GM19463 (cell line): Measurements from ENCODE around the gene C11orf91.
"Not testable (repeated sequence)": the region's sequence is repeated elsewhere in the genome, so short reads cannot be mapped to it uniquely, and the experiment has no call there.

Experiments used
- ATAC-seq: cut with Tn5 transposase; IDR thresholded peaks from one replicate; pipeline ENCODE4 v1.9.1; 2021; ENCODE audit warnings: mild to moderate bottlenecking, moderate library complexity; ENCODE audit not compliant: unreplicated experiment

The C11orf91 gene, protein sequence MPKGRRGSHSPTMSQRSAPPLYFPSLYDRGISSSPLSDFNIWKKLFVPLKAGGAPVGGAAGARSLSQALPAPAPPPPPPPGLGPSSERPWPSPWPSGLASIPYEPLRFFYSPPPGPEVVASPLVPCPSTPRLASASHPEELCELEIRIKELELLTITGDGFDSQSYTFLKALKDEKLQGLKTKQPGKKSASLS

DNA sequence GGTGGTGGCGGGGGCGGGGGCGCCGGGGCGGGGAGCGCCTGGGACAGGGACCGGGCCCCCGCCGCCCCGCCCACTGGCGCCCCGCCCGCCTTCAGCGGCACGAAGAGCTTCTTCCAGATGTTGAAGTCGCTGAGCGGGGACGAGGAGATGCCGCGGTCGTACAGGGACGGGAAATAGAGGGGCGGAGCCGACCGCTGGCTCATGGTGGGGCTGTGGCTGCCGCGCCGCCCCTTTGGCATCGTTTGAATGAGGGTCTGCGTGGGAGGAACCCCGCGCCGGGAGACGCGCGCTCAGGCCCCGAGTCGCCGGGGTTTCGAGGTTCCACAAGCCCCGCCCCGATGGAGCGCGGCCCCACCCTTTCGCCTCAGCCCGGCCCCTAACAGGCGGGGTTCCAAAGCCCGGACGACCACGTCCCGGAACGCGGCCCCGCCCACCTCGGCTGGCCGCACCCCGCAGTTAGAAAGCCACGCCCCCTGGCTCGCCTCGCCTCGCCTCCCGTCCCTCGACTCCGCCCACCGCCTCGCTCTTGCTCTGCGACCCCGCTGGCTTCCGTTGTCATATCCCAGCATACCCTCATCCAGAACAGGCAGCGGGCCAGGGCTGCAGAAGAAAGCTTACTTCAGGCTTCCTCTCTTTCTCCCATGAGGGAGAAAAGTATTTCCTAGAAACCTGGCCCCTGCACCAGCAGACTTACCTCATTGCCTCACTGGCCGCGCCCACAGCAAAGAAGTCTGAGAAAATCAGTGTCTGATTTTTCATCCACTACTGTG is at the start of gene C11orf91:
TSS of gene C11orf91 (minus strand) at position 325 of the 770 bp plus-strand sequence. CDS start at position 239, 86 bp downstream.
- peak; percentile 89 for ATAC-seq

DNA sequence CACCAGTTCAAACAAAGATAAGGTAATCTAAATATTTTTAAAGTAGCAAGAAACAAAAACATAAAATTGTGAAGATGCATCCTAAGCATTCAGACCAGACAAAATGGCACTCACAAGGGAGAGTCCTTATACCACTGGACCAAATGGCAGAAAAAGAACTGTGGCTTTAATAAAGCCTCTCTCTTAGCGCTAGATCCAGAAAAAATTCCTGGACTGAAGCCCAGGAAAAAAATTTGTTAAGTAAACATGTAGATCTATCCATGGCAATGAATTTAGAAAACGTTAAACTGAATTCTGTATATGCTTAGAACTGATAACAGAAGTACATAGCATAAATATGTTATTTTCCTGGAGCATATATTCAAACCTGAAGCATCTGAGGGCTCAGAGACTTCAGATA is 47.4 kb upstream of the C11orf91 start:
- ATAC-seq: no peak

DNA sequence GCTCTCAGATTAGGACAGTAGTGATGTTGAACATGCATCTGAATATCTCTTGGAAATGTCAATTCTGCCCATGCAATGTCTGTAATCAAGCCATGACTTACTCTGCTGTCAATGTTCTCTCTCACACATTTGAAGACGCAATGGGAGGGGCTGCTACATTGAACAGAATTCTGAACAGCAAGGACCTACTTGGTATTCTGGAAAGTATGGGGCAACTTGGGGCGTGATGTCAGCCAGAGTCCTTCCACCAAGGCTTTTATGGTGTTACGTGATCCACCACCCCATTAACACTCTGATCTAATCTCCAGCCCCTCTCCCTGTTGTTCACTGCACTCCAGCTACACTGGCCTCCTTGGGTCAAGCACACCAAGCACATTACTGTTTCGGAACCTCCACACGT is 42.7 kb upstream of the C11orf91 start:
- no peak for ATAC-seq

DNA sequence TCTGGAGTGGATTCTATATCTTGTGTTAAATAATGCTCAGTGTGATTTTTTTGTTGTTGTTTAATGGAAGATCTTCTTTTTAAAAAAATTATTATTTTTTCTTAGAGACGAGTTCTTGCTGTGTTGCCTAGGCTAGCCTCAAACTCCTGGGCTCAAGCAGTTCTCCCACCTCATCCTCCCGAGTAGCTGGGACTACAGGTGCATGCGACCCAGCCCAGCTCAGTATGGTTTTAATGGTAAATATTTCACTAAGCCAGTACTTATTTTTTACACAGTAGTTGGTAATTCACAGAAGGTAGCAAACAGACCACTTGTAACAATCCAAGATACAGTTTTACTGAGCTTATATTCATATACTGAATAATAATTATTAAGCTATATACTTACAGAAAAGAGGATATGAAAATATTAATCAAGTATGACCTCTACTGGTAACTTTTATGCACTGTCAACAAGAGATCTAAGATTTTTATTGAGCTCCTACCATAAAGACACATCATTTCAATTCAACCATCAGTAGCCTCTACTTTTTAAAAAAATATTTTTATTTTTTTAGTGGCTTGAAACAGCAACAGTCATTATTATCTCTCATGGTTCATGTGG is 41.7 kb upstream of the C11orf91 start:
- no peak for ATAC-seq

DNA sequence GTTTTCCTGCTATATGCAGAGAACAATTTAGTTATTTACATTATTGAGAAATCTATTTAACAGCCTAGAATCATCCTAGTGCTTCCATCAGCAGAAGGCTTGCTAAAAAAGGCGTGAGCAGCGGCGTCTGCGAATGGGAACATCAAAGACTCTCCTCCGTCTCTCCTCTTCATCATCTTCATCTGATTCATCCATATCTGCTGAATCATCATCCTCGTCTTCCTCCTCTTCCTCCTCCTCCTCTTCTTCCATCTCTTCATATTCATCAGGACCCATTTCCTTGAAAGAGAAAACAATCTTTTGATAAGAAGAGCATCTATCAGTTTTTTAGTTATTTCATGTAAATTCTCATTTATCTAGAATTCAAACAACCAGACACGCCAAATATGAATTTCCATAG is 41.2 kb upstream of the C11orf91 start:
- ATAC-seq: no peak

DNA sequence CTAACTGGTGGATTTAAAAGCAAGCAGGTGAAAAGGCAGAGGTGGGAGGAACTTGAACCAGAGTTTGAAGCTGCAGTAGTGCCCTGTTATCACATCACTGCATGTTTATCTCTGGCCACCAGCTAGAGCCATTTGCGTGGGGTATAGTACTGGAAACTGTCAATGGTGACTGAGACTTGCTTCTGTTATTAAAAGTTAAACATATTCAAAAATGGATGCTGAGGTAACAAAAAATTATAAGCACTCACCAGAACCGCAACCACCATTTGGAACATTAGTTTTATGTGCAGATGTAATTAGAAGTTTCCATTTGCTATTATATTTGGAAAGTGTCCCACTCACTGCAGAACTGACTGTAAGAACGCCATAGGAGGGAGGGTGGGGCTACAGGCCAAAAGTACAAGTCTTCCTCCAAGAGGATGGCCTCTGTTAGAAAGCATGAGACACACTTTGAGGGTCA is 36.8 kb upstream of the C11orf91 start:
- no peak for ATAC-seq

DNA sequence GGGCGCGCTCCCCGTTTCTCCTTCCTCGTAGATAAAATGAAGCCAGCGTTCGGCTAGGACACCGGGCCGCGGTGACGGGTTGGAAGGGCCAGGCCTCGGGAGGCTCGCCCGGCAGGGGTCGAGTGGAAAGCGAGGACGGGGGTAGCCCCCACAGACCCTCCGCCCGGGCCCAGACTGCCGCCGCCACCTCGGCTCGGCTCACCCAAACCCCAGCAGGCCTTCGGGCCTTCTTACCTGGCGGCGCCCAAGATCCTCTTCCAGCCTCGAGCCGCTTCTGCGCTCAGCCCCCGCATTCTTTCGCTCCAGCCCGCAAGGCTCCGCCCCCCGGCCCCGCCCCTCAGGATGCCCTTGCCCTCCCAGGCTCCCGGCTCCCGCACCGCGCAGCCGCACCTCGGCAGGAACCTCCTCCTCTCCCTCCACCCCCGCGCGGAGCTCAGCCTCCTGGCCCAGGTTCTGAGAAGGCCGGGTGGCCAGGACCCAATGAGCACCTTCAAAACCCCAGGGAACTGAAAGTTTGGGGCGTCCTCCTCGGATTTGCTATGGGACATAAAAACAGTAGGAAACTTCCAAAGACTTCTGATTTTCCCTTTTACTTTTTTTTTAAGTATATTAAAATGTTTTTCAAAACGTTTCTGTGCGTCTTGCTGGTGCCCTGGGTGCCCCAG is 35.7 kb upstream of the C11orf91 start, which contains the start of gene CD59:
TSS of gene CD59 (minus strand) at position 276 of the 665 bp plus-strand sequence. CDS start 13,978 bp downstream, outside the sequence.
- ATAC-seq: peak; percentile 55

DNA sequence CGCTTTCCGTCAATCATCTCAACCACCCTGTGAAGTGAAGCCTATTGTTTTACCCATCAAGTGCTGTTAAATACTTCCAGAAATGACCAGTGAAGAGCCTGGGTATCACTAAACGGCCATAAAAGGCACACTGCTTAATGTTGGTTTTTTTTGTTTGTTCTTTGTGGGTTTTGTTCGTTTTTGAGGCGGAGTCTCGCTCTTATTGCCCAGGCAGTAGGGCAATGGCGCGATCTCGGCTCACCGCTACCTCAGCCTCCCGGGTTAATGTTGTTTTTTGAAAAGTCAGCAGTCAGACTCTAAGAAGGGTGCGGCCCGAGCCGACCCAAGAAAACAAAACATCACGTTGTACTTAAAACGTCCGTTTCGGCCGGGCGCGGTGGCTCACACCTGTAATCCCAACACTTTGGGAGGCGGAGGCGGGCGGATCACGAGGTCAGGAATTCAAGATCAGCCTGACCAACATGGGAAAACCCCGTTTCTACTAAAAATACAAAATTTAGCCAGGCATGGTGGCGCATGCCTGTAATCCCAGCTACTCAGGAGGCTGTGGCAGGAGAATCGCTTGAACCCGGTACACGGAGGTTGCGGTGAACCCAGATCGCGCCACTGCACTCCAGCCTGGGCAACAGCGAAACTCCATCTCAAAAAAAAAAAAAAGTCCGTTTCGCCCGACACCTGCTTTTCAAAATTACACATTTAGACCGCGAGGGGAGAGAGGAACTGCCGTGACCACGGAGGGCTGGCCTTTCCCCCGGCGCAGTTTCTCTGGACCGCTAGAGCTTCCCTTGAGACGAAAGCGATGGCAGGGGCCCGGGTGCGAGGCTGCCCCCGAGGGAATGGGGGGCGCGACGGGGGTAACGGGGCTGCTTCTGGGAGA is 34.9 kb upstream of the C11orf91 start:
- peak; percentile 46 for ATAC-seq

DNA sequence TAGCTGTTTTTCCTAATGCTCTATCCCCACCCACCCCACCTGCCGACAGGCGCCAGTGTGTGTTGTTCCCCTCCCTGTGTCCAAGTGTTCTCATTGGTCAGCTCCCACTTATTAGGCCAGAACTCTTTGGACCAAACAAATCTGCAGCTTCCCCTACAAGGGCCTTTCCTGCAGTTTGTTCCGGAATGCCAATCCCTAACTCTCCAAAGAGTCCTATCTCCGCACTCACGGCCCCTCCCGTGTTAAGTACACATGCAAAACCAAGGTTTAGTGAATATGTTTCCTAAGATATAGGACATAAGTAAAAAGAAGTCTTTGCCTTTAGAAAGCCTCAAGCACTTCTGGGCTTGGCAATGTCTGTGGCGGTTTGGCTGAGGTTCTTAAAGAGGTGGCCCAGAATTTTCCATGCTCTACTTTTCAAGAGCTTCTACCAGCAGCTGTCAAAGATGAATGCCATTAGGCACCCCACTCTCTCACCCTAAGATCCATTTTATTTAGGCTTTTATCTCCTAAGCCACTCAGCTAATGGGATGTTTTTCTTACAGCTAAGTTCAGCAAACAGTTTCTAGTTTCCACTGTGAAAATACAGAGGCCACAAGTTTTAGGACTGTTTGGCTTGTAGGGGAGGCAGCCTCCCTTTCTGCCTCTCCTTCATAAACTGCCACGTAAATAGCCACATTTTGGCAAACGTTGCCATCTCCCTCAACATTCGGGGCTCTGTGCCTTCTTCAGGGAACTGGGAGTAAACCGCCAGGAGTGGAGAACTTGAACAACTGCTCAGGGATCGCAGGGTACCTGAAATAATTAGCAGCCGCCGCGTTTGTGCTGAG is 34.0 kb upstream of the C11orf91 start:
- ATAC-seq: no peak

DNA sequence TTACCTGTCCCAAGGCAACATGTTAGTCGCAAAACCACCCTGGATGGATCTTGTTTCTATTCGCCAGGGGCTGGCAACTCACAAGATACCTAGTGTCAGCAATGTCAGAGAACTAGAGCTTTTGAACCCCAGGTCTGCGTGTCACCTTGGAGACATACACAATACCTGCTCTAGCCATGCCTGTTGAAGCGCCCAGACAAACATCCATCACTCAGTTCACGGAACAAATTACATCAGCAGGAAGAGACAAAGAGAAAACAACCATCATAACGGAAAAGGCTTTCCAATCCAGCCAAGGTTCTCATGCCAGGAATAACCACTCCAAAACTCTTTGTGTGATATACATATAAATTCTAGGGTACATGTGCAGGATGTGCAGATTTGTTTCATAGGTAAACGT is 33.4 kb upstream of the C11orf91 start:
- ATAC-seq: no peak

DNA sequence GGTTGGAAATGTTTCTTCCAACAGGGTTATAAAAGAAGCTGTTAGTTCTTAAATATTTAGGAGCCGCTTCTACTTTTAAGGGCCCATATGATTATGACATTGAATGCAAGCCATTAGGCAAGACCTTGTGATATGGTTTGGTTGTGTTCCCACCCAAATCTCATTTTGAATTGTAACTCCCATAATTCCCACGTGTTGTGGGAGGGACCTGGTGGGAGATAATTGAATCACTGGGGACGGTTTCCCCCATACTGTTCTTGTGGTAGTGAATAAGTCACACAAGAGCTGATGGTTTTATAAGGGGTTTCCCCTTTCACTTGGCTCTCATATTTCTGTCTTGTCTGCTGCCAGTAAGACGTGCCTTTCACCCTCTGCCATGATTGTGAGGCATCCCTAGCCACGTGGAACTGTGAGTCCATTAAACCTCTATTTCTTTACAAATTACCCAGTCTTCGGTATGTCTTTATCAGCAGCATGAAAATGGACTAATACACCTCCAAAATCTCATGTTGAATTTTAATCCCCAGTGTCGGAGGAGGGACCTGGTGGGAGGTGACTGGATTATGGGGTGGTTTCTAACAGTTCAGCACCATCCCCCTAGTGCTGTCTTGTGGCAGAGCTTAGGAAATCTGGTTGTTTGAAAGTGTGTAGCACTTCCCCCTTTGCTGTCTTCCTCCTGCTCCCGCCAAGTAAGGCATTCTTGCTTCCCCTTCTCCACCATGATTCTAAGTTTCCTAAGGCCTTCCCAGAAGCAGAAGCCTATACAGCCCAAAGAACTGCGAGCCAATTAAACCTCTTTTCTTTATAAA is 31.3 kb upstream of the C11orf91 start:
- ATAC-seq: peak; percentile 18

DNA sequence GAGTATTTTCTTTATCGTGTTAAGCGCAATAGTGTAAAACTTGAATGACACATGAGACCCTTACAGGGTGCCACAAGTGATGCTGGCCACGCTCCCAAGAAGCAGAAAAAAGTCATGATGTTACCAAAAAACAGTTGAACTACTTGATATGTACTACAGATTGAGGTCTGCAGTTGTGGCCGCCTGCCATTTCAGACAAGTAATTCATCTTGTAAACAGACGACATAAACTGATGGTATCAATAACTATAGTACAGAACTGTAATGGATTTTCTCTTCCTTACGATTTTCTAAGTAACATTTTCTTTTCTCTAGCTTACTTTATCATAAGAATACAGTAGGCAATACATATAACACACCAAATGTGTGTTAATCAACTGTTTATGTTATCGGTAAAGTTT is 30.1 kb upstream of the C11orf91 start:
- ATAC-seq: no peak

DNA sequence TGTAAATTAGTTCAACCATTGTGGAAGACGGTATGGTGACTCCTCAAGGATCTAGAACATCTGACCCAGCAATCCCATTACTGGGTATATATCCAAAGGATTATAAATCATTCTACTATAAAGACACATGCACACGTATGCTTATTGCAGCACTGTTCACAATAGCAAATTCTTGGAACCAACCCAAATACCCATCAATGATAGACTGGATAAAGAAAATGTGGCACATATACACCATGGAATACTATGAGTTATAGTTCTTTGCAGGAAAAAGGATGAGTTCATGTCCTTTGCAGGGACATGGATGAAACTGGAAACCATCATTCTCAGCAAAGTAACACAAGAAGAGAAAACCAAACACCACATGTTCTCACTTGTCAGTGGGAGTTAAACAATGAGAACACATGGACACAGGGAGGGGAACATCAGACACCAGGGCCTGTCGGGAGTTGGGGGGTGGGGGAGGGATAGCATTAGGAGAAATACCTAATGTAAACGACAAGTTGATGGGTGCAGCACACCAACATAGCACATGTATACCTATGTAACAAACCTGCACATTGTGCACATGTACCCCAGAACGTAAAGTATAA is 28.5 kb upstream of the C11orf91 start:
- ATAC-seq: not testable (repeated sequence)

DNA sequence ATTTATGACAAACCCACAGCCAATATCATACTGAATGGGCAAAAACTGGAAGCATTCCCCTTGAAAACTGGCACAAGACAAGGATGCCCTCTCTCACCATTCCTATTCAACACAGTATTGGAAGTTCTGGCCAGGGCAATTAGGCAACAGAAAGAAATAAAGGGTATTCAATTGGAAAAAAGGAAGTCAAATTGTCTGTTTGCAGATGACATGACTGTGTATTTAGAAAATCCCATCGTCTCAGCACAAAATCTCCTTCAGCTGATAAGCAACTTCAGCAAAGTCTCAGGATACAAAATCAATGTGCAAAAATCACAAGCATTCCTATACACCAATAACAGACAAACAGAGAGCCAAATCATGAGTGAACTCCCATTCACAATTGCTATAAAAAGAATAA is 26.9 kb upstream of the C11orf91 start:
- ATAC-seq: not testable (repeated sequence)

DNA sequence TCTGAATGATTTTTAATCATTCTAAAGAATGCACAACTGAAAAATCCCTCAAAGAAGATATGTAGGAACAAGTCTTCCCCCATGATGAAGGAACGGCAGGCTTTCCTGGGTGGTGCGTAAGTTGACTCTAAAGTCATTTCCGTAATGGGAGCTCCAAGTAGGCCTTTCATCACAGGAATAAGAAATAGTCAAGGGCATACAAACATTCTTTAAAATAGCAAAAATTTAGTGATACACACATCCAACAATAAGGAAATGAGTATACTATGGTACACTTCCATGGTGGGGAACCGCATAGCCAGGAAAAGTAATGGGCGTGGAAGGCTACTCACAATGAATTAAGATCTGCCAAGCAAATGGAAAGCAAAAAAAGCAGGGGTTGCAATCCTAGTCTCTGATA is 24.9 kb upstream of the C11orf91 start:
- ATAC-seq: no peak

DNA sequence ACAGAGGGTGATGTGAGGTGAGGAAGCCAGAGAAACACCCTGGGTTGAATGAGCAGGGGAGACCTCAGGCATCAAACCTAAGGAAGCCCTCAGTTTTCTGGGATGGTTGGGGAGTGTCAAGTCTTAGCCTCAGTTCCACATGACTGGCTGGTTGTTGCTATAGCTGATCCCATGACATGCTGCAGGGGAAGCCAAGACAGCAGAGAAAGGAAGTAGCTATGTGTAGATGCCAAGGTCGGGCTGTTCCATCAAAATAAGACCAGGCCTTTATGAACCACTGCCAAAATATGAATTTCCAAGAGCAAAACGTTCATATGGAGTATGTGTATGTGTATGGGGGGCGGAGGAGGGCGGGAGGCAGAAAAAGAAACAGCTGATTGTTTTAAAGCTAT is 24.0 kb upstream of the C11orf91 start:
- no peak for ATAC-seq

DNA sequence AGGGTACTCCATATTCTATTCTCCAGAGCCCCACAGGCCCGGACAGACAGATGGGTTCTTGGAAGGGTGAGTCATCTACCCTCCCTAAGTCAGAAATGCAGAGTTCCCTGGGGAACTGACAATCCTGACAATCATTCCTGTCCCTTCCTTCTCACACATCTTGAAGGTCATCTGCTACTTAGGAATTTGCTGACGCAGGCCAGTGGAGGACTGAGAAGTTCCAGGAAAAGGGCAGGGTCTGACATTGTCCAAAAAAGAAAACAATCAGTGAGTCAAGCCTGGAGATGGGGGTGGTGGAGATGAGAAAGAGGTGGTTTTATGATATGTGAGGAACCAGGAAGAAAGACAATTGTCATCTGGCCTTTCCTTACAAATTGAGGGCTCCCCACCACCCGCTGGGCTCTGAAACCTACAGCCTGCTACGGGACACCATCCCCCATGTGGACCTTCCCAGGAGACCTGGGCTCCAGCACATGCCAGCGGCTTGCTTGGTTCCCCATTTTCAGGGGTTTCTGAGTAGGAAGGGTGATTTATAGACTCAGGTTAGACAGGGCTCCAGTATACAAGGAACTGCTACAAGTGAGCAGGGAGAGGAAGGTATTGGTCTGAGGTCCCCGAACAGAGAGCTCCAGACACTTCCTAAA is 22.7 kb upstream of the C11orf91 start:
- no peak for ATAC-seq
